COLO668 (cell line): ENCODE data around the gene KIAA2012.
A peak's percentile ranks its signal among the peaks of the same experiment; 100 is the strongest.

Source experiments
- DNase-seq: peaks from one replicate; lab custom pipeline; 2025; ENCODE audit not compliant: unreplicated experiment; lab: John Stamatoyannopoulos, UW

KIAA2012 gene

GRCh38 chr2:202079310-202079709, 6.3 kb downstream of the KIAA2012 start:
- no peak for DNase-seq

DNA sequence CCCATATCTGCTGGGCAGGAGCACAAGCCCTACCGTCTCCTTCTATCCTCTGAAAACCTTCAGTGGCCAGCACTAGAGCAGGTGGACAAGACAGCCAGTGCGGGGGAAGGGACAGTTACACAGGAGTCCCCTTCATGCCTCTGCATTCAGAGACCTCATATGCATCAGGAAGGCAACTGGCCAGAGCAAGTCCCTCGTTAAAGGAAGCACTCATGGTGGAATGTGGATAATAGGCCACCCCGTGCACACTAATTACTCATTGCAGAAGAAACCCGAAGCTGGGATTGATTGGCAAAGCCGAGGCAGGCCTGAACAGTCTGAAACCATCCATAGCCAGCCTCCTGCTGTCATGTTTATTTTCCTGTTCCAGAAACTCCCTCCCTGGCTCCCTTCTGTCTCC, 11.2 kb downstream of the KIAA2012 start:
- DNase-seq: no peak

DNA sequence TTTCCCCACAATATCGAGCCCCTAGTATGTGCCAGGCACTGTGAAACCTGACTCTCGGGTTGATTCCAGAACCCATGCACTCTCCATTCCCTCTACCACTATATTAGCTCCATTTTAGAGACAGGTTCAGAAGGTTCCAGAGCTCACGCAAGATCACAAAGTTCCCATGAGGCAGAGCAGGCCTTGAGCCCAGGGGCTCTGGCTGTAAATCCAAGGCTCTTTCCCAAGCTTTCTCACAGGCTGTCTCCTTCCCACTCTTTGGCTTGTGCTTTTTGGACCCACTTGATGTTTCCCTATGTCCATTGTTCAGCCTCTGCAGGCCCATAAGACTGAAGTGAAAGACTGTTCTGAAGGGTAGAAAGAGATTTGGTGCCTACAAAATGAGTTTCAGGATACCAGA, 15.7 kb downstream of the KIAA2012 start:
- no peak for DNase-seq

- DNase-seq: no peak
These were observed 17.5 kb downstream of the KIAA2012 start for GRCh38 chr2:202090530-202090929.

DNA sequence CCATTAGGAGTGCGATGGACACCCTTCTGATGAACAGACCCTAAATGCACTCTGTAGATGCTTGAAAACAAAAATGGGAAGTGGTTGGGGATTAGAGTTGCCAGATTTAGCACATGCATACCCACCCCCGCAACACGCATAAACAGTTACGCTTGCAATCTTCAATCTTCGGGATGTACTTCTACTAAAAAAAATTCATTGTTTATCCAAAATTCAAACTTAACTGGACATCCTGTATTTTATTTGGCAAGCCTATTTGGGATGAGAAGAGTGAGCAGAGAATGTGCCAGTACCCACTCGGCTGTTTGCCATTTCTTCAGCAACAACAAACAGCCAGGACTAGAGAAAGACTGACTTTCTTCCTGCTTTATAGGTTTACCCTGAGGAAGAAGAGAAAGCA, 18.4 kb downstream of the KIAA2012 start:
- DNase-seq: no peak

GRCh38 chr2:202094426-202094986, 21.5 kb downstream of the KIAA2012 start:
- DNase-seq: no peak

DNA sequence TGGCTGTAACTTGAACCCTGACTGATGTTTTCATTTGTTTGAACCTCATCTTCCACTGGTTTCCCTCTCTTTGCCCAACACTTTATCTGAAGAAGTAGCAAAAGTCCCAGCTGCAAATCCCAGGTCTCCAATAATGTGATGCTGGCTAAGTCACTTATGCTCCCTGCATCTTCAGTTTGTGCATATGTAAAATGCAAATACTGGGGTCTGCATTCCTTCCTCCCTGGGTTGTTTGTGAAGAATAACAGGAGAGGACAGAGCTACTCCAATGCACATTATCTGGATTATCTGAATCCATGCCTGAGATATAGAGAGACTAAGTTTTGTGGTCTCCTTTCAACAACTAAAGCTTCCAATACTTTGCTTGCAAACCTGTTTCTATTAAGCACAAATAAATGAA, 22.2 kb downstream of the KIAA2012 start:
- no peak for DNase-seq

- no peak for DNase-seq
These were observed 23.7 kb downstream of the KIAA2012 start for GRCh38 chr2:202096736-202097135.

- no peak for DNase-seq
These were observed 25.2 kb downstream of the KIAA2012 start for GRCh38 chr2:202098291-202098690.

GRCh38 chr2:202099515-202099914, 26.5 kb downstream of the KIAA2012 start:
- no peak for DNase-seq

- no peak for DNase-seq
These were observed 27.1 kb downstream of the KIAA2012 start for GRCh38 chr2:202100176-202100575.

DNA sequence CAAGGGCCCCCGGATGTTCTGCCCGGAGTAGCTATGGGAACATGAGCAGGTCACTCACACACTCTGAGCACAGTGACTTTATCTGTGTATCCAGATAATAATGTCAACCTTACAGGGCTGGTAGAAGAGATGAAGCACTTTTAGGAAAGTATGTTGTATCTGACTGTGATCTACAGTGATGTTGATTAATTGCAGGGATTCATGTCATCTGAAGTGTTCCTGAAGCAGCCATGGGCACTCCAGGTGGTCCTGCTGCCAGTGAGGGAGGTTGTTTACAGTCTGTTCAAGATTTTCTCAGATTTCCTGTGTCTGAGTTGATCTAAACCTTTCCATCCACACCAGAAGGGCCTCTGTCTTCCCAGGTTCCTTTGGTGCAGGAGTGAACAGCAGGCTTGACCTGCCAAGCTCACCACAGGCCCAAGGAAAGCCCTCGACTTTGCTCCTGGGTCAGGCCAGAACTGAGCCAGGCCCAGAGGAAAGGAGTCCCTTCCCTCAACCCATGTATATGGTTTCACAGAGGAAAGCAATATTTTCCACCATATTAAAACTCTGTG, 28.0 kb downstream of the KIAA2012 start:
- DNase-seq: no peak

- no peak for DNase-seq
These were observed 29.5 kb downstream of the KIAA2012 start for GRCh38 chr2:202102425-202103000.

GRCh38 chr2:202104286-202104870, 31.3 kb downstream of the KIAA2012 start:
- DNase-seq: peak; percentile 36

DNA sequence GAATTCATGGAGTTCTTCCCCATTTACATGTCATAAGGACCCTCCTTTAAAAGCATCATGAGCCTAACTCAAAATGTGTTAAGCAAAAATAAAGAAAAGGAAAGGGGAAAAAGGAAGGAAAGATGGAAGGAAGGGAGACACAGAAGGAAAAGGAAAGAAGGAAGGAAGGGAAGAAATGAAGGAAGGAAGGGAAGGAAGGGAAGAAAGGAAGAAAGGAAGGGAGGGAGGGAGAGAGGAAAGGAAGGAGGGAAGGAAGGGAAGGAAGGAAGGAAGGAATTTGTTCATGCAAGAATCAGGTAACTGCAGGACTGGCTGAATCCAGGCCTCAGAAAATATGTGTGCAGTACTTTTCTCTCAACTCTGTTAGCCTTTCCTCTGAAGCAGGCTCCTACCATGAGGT, 32.0 kb downstream of the KIAA2012 start:
- no peak for DNase-seq

DNA sequence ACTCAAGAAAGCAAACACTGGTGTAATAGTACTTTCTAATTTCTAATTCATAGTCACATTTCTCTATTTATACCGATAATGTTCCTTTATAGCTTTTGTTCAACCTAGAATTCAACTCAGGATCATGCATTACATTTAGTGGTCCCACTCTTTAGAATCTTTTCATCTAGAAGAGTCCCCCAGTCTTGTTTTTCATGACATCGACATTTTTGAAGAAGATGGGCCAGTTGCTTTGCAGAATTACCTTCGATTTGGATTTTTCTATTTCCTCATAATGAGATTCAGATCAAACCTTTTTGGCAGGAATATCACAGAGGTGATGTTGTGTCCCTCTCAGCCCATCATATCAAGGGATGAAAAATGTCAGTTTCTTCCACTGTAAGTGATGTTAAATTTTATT, 35.3 kb downstream of the KIAA2012 start:
- no peak for DNase-seq

DNA sequence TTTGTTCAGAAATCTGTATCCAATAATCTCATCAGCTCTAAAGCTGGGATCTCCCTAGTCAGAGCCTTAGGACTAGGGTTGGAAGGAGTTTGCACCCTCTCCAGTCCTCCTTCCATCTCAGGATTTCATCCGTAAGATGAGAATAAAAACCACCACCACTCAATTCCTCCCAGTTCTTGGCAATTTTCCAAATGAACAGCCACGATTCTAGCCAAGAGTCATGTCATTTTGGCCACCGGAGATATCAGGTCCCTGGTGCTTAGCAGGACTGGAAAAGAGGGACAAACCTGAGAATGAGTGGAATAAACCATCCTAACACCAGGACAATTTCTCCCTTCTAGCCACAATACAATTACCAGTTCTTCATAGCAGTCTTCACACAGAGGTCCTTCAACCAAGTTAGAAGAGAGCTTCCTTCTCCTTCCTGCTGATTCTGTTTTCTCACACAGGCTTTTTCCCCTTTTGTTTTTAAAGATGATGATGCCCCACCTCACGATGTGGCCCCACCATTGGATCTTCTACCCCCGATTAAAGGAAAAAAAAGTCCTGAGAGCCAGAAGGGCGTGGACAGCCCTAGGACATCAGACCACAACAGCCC, 36.2 kb downstream of the KIAA2012 start:
- DNase-seq: no peak

DNA sequence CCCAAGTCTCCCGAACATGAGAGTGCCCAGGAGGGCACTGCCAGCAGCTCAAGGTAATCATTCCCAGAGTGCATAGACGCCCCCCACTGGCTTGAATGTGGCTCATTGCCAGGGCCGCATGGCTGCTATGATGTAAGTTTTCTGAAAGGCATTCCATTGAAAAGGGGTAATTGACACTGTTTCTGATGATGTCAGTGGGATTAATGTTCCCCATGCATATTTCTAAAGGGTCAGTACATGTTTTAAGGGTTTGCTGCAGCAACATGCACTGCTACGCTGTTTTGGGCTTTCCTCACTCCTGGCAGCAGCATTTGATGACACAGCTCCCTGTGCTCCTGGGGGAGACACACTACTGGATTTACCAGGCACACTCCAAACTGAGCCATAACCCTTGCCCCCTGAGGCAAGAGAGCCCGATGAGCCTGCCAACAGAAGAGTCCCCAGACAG, 36.7 kb downstream of the KIAA2012 start:
- no peak for DNase-seq

GRCh38 chr2:202110491-202110890, 37.4 kb downstream of the KIAA2012 start:
- DNase-seq: no peak

DNA sequence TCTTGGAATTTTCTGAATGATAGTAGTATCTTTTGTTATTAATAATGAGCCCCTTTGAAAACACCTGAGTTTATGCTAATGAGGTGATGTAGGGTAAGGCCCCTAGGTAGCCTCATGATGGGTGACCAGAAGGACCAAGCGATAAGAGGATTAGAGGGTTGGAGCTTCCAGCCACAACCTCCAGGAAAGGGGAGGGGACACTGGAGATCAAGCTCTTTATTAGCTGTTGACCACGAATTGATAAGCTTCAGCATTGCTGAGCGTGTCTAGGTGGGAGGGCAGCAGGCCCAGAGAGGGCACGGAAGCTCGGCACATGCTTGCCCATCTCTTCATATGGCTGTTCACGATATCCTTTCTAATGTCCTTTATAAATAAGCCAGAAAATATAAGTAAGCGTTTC, 39.0 kb downstream of the KIAA2012 start:
- DNase-seq: no peak

- DNase-seq: no peak
These were observed 40.6 kb downstream of the KIAA2012 start for GRCh38 chr2:202113571-202114142.

DNA sequence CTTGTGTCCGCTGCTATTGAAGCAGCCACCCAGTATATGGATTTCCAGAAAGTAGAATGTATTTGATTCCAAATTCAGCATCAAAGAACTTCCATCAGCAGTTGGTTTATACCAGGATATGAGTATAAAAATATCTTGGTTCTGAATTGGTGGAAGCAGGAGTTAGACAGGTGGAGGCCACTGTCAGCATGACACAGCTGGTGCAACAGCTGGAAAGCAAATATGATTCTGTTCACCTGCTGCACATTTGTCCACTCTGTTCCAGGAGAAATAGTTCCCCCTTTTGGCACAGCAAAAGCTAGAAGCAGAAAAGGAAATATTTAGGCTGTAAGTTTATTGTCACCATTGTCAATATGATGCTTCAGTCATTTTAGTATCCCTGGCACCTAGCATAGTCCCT, 41.2 kb downstream of the KIAA2012 start:
- no peak for DNase-seq
